ENCODE results near the gene NFATC2. TPM values are rescaled to one million over a fixed set of nuclear protein-coding genes. Genes with fewer than 3 reads are reported as not detected.

The NFATC2 gene
- total and polyA plus RNA-seq, 2 experiments from 2014 or later: 0.52 to 0.59 TPM

DNA sequence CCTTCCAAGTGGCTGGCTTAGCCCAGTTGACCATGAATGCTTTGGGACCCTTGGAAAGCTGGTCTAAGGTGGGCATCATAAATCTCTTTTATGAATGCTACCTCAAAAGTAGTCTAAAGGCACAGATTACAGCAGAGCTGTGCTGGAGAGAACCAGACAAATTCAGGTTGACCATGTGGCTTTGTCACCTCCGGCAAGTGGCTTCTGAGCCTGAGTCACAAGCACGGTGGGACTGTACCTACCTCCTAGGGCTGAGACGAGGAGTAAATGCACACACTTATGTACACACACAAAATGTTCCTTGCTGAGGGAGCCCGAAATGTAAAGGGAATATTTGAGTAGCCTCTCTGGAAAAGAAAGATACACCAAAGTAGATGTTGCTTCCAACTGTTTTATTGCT, 155.9 kb downstream of the NFATC2 start (continued):
- TF ChIP-seq, protein P1, sequence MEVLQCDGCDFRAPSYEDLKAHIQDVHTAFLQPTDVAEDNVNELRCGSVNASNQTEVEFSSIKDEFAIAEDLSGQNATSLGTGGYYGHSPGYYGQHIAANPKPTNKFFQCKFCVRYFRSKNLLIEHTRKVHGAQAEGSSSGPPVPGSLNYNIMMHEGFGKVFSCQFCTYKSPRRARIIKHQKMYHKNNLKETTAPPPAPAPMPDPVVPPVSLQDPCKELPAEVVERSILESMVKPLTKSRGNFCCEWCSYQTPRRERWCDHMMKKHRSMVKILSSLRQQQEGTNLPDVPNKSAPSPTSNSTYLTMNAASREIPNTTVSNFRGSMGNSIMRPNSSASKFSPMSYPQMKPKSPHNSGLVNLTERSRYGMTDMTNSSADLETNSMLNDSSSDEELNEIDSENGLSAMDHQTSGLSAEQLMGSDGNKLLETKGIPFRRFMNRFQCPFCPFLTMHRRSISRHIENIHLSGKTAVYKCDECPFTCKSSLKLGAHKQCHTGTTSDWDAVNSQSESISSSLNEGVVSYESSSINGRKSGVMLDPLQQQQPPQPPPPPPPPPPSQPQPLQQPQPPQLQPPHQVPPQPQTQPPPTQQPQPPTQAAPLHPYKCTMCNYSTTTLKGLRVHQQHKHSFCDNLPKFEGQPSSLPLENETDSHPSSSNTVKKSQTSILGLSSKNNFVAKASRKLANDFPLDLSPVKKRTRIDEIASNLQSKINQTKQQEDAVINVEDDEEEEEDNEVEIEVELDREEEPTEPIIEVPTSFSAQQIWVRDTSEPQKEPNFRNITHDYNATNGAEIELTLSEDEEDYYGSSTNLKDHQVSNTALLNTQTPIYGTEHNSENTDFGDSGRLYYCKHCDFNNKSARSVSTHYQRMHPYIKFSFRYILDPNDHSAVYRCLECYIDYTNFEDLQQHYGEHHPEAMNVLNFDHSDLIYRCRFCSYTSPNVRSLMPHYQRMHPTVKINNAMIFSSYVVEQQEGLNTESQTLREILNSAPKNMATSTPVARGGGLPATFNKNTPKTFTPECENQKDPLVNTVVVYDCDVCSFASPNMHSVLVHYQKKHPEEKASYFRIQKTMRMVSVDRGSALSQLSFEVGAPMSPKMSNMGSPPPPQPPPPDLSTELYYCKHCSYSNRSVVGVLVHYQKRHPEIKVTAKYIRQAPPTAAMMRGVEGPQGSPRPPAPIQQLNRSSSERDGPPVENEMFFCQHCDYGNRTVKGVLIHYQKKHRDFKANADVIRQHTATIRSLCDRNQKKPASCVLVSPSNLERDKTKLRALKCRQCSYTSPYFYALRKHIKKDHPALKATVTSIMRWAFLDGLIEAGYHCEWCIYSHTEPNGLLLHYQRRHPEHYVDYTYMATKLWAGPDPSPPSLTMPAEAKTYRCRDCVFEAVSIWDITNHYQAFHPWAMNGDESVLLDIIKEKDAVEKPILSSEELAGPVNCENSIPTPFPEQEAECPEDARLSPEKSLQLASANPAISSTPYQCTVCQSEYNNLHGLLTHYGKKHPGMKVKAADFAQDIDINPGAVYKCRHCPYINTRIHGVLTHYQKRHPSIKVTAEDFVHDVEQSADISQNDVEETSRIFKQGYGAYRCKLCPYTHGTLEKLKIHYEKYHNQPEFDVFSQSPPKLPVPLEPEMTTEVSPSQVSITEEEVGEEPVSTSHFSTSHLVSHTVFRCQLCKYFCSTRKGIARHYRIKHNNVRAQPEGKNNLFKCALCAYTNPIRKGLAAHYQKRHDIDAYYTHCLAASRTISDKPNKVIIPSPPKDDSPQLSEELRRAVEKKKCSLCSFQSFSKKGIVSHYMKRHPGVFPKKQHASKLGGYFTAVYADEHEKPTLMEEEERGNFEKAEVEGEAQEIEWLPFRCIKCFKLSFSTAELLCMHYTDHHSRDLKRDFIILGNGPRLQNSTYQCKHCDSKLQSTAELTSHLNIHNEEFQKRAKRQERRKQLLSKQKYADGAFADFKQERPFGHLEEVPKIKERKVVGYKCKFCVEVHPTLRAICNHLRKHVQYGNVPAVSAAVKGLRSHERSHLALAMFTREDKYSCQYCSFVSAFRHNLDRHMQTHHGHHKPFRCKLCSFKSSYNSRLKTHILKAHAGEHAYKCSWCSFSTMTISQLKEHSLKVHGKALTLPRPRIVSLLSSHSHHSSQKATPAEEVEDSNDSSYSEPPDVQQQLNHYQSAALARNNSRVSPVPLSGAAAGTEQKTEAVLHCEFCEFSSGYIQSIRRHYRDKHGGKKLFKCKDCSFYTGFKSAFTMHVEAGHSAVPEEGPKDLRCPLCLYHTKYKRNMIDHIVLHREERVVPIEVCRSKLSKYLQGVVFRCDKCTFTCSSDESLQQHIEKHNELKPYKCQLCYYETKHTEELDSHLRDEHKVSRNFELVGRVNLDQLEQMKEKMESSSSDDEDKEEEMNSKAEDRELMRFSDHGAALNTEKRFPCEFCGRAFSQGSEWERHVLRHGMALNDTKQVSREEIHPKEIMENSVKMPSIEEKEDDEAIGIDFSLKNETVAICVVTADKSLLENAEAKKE (CRISPR knock-in tag; IDR thresholded peaks at IDR 0.05): no peak
- TF ChIP-seq EZH2phosphoT487 (IDR thresholded peaks at IDR 0.05; ENCODE audit: unreplicated experiment): no peak
- TF ChIP-seq ZNF114 (CRISPR knock-in tag; IDR thresholded peaks at IDR 0.05): no peak
- TF ChIP-seq, protein P2, sequence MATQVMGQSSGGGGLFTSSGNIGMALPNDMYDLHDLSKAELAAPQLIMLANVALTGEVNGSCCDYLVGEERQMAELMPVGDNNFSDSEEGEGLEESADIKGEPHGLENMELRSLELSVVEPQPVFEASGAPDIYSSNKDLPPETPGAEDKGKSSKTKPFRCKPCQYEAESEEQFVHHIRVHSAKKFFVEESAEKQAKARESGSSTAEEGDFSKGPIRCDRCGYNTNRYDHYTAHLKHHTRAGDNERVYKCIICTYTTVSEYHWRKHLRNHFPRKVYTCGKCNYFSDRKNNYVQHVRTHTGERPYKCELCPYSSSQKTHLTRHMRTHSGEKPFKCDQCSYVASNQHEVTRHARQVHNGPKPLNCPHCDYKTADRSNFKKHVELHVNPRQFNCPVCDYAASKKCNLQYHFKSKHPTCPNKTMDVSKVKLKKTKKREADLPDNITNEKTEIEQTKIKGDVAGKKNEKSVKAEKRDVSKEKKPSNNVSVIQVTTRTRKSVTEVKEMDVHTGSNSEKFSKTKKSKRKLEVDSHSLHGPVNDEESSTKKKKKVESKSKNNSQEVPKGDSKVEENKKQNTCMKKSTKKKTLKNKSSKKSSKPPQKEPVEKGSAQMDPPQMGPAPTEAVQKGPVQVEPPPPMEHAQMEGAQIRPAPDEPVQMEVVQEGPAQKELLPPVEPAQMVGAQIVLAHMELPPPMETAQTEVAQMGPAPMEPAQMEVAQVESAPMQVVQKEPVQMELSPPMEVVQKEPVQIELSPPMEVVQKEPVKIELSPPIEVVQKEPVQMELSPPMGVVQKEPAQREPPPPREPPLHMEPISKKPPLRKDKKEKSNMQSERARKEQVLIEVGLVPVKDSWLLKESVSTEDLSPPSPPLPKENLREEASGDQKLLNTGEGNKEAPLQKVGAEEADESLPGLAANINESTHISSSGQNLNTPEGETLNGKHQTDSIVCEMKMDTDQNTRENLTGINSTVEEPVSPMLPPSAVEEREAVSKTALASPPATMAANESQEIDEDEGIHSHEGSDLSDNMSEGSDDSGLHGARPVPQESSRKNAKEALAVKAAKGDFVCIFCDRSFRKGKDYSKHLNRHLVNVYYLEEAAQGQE (IDR thresholded peaks at IDR 0.05; ENCODE audit: unreplicated experiment): no peak
- TF ChIP-seq EZH2 (IDR thresholded peaks at IDR 0.05; ENCODE audit: low read depth, unreplicated experiment): no peak
- TF ChIP-seq CREB1 (CRISPR knock-in tag; IDR thresholded peaks at IDR 0.05; ENCODE audit: low read depth): no peak
- no peak for TF ChIP-seq JUNB (IDR thresholded peaks at IDR 0.05; ENCODE audit: unreplicated experiment)
- TF ChIP-seq ZNF331 (CRISPR knock-in tag; IDR thresholded peaks at IDR 0.05; ENCODE audit: low read depth): no peak
- TF ChIP-seq, protein P3, sequence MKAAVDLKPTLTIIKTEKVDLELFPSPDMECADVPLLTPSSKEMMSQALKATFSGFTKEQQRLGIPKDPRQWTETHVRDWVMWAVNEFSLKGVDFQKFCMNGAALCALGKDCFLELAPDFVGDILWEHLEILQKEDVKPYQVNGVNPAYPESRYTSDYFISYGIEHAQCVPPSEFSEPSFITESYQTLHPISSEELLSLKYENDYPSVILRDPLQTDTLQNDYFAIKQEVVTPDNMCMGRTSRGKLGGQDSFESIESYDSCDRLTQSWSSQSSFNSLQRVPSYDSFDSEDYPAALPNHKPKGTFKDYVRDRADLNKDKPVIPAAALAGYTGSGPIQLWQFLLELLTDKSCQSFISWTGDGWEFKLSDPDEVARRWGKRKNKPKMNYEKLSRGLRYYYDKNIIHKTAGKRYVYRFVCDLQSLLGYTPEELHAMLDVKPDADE (IDR thresholded peaks at IDR 0.05): no peak
